Stimulated activated CD8-positive, alpha-beta memory T cell treated with anti-CD3 and anti-CD28 coated beads, Interleukin-12 subunit alpha, Interleukin-12 subunit beta, amount 100 ng/mL, for 1 hour (primary cell): Measurements from ENCODE around the gene SCARB1.

Experiments used
- DNase-seq: peaks from one replicate; pipeline ENCODE4 v3.0.0-alpha.2; 2020; ENCODE audit warnings: low read depth

Gene SCARB1

GRCh38 chr12:124745891-124746570 lies 117.6 kb downstream of the SCARB1 start:
- DNase-seq, result no peak

GRCh38 chr12:124745465-124745890 lies 118.2 kb downstream of the SCARB1 start:
- DNase-seq, result no peak

GRCh38 chr12:124744659-124745464 lies 118.8 kb downstream of the SCARB1 start:
- no peak for DNase-seq

- DNase-seq, result no peak
Measured at GRCh38 chr12:124744273-124744640, 119.4 kb downstream of the SCARB1 start.

GRCh38 chr12:124743479-124744272 lies 120.0 kb downstream of the SCARB1 start:
- DNase-seq, result no peak

GRCh38 chr12:124742678-124743077 lies 121.0 kb downstream of the SCARB1 start:
- no peak for DNase-seq

- DNase-seq, result no peak
Measured at GRCh38 chr12:124742111-124742510, 121.6 kb downstream of the SCARB1 start.

- DNase-seq, result no peak
Measured at GRCh38 chr12:124741211-124741610, 122.5 kb downstream of the SCARB1 start.

GRCh38 chr12:124740691-124741137 lies 123.0 kb downstream of the SCARB1 start:
- no peak for DNase-seq

- DNase-seq, result no peak
Measured at GRCh38 chr12:124739953-124740561, 123.6 kb downstream of the SCARB1 start.

GRCh38 chr12:124738636-124739467 lies 124.8 kb downstream of the SCARB1 start:
- DNase-seq, result no peak

- no peak for DNase-seq
Measured at GRCh38 chr12:124737772-124738635, 125.7 kb downstream of the SCARB1 start.

- DNase-seq, result no peak
Measured at GRCh38 chr12:124737040-124737419, 126.6 kb downstream of the SCARB1 start.

- DNase-seq, result no peak
Measured at GRCh38 chr12:124736115-124737039, 127.3 kb downstream of the SCARB1 start.

- DNase-seq, result no peak
Measured at GRCh38 chr12:124734224-124734788, 129.4 kb downstream of the SCARB1 start.

GRCh38 chr12:124733086-124733485 lies 130.6 kb downstream of the SCARB1 start:
- DNase-seq, result no peak

GRCh38 chr12:124732275-124733075 lies 131.2 kb downstream of the SCARB1 start:
- DNase-seq, result no peak

- DNase-seq, result no peak
Measured at GRCh38 chr12:124731869-124732268, 131.8 kb downstream of the SCARB1 start.
